Activated CD8-positive, alpha-beta memory T cell treated with anti-CD3 and anti-CD28 coated beads, Interleukin-2, amount 50 U/mL, for 24 hours (primary cell): Measurements from ENCODE around the gene UBE2F.
"Not testable (repeated sequence)": the region's sequence is repeated elsewhere in the genome, so short reads cannot be mapped to it uniquely, and the experiment has no call there.

ENCODE experiments used
- DNase-seq: peaks from one replicate; pipeline ENCODE4 v3.0.0-alpha.2; 2020; ENCODE audit errors: extremely low read depth

The UBE2F gene

DNA sequence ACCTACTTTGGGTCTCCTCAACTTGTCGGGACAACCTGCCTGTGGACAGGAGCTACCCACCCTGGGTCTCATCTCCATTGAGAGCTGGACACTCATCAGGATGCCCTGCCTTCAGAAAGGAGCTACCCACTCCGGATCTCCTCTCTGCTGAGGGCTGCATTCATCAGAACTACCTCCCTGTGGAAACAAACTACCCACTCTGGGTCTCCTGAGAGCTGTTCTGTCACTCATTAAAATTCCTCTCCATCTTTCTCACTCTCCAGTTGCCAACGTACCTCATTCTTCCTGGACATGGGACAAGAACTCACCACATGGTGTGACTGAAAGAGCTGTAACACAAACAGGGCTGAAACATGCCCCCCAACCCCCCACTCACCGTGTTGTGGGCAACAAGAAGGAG, 22.5 kb upstream of the UBE2F start:
- DNase-seq, result no peak

- no peak for DNase-seq
These were observed 20.4 kb upstream of the UBE2F start for GRCh38 chr2:237946423-237946822.

- DNase-seq, result not testable (repeated sequence)
These were observed 15.5 kb upstream of the UBE2F start for GRCh38 chr2:237951354-237951753.

- DNase-seq, result no peak
These were observed 14.9 kb upstream of the UBE2F start for GRCh38 chr2:237951878-237952277.

DNA sequence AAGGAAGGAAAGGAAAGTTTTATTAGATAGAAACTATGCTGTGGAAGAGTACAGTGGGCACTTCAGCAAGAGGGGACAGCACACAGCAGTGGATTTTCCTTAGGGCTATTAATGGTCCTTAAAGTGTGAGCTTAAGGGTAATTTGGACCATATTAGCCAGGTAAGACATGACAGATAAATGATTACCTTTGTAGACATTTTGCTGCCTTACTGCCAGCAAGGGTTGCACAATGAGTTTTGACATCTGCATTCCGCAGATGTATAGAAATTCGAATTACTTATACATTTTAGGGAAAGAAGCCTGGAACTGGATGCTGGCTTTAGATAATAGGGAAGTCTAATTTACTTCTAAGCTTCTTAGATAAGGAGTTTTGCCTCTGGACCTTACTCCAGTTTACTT, 14.0 kb upstream of the UBE2F start:
- no peak for DNase-seq

DNA sequence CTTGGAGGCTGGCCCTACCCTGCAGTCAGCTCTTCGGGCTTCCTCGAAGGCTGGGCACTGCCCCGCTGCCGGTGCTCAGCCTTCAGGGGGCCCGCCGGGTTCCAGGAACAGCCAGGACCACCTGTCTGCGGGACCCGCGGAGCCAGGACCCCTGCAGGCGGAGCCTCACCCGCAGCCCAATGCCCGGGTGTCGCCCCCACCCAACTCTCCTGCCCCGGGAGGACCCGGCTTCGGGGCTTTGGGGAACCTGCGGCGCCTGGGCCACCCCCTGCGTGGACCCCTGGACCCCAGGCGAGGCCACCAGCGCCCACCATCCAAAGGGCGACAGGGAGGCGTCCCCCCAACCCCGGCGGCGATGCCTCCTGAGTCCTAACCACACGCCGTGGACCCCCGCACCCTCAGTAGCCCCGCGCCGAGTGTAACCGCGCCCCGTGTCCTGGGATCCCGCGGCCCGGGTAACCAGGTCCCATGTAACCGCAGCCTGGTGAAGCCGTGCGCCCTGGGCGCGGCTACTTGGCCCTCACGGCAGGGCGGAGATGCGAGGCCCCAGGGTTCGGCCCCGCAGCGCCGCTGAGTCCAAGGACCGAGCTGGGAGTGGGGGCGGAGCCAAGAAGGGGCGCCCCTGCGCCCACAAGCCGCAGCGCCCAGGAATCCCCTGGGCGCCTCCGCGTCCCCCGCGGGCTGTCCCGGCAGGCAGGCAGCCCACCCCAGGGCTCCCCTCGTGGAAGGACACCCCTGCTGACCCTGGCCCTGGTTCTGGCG, 11.0 kb upstream of the UBE2F start:
- DNase-seq, result no peak

- DNase-seq, result no peak
These were observed 10.4 kb upstream of the UBE2F start for GRCh38 chr2:237956402-237956736.

GRCh38 chr2:237961637-237962036, 5.2 kb upstream of the UBE2F start:
- DNase-seq, result no peak

DNA sequence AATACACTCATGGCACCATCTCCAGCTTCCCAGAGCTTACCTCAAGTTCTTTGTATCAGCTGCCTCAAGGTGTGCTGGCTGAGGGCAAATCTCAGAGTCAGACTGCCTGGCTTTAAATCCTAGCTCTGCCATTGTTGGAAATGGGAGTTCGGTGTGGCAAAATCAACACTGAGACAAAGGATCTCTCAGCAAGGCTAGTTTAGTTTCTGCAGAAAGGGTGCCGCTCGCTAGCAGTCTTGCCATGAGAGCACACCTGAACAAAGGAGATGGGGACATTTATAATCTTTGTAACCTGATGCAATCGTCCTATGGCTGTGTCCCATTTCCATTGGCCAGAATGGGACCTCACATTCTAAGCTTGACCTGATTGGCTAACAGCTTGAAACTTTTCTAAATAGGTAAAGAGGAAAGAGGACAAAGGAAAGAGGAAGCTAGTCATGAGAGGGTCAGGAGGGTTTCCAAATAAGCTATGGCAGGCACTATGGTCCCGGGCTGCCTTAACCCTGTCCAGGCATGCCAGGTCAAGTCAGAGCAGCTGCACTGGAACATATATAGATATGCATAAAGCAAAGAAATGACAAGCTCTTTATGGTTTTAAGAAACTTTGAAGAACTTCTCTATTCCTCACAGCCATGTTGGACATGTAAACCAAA, 4.3 kb upstream of the UBE2F start:
- DNase-seq, result no peak

GRCh38 chr2:237963490-237963991, 3.3 kb upstream of the UBE2F start:
- DNase-seq, result not testable (repeated sequence)

GRCh38 chr2:237964194-237964577, 2.6 kb upstream of the UBE2F start:
- DNase-seq, result no peak

DNA sequence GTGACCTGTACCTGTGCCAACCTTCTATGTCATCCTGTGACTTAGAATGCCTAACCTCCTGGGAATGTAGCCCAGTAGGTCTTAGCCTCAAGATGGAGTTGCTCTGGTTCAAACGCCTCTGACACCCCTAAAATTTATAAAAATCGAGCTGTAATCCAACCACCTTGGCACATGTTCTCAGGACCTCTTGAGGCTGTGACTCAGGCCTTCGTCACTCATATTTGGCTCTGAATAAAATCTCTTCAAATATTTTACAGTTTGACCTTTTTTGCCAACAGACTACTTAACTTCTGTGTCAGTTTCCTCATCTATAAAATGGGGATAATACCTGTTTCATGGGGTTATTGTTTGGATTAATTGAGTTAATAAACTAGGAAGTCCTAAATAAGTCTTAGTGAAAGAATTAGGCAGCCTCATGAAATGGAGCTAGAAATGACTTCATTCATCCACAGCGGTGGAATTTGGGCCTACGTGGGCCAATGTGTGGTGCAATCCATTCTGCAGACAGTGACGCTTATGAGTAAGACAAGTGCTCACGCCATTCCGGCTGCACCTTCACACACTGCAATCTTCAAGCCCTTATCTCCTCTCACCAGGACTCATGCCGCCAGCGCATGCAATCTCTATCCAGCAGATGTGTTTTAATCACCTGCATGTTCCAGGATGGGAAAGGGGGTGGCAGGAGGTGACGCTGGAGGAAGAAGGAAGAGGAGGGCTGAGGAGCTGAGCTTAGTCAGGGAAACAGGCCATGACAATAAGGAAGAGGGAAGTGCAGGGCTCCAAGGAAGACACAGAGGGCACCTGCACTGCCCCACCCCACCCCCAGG, 2.0 kb upstream of the UBE2F start:
- no peak for DNase-seq

- DNase-seq, result not testable (repeated sequence)
These were observed 970 bp upstream of the UBE2F start for GRCh38 chr2:237965844-237966243.

GRCh38 chr2:237966250-237966564, 607 bp upstream of the UBE2F start:
- DNase-seq, result no peak

DNA sequence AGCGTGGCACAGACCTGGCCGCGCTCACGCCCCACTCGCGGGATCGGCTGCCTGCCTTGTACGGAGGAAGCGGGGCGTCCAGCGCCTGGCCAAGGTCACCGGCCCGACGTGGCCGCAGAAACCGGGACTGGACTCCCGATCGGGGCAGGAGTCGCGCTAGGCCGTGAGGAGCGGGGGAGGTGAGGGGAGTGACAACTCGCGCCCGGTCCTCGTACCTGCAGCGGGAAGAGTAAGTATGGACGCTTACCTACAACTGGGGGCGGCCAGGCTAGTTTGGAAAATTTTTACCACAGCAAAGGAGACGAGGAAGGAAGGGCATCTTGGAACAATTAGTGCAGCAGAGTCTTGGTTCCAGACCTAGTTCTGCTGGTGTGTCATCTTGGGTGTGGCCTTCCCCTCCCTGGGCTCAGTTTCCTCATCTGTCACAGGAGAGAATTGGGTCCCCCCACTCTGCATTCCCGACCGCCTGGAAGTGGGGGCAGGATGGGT, 693 bp downstream of the UBE2F start:
- DNase-seq, result no peak

DNA sequence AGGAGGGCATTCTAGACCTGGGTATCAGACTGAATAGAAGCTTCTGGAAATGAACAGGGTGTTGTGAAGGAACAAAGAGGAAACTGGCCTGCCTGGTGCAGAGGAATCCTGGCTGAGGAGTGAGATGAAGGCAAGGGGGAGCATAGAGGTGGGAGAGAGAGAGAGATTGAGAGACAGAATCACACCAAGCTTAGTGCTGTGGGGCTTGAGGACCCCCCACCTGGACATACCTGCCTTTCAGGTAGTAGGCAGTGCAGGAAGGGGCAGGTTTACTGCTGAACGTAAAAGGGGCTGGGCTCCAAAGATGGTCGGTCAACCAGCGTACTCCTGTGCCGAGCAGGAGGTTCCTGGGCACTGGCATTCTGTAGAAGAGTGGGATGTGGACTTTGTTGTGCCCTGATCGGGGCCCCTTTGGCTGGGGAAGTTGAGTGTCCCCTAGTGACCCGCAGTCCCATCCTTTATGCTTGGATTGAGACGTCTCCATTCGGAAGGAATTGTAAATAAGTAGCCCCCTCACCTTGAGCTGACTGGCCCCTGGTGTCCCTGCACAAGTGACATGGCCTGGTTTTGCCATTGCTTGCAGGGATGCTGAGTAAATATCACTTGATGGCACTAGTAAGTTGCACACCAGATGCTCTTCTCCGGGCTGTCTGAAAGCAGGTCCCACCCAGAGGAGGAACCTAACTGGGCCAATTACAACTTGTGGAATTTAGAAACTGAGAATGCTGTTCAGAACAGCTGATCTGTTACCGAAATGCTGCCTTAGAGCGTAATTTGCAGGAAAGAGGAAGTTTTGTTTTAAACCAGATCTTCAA, 1.4 kb downstream of the UBE2F start:
- no peak for DNase-seq

- no peak for DNase-seq
These were observed 4.8 kb downstream of the UBE2F start for GRCh38 chr2:237971661-237972060.

- DNase-seq, result no peak
These were observed 5.4 kb downstream of the UBE2F start for GRCh38 chr2:237972211-237972610.

GRCh38 chr2:237972936-237973335, 6.1 kb downstream of the UBE2F start:
- DNase-seq, result no peak

GRCh38 chr2:237977380-237977779, 10.6 kb downstream of the UBE2F start:
- no peak for DNase-seq

GRCh38 chr2:237978058-237978712, 11.4 kb downstream of the UBE2F start:
- no peak for DNase-seq
